Measurements from ENCODE around the gene IL25.
A peak's percentile ranks its signal among the peaks of the same experiment; 100 is the strongest.

The IL25 gene

DNA sequence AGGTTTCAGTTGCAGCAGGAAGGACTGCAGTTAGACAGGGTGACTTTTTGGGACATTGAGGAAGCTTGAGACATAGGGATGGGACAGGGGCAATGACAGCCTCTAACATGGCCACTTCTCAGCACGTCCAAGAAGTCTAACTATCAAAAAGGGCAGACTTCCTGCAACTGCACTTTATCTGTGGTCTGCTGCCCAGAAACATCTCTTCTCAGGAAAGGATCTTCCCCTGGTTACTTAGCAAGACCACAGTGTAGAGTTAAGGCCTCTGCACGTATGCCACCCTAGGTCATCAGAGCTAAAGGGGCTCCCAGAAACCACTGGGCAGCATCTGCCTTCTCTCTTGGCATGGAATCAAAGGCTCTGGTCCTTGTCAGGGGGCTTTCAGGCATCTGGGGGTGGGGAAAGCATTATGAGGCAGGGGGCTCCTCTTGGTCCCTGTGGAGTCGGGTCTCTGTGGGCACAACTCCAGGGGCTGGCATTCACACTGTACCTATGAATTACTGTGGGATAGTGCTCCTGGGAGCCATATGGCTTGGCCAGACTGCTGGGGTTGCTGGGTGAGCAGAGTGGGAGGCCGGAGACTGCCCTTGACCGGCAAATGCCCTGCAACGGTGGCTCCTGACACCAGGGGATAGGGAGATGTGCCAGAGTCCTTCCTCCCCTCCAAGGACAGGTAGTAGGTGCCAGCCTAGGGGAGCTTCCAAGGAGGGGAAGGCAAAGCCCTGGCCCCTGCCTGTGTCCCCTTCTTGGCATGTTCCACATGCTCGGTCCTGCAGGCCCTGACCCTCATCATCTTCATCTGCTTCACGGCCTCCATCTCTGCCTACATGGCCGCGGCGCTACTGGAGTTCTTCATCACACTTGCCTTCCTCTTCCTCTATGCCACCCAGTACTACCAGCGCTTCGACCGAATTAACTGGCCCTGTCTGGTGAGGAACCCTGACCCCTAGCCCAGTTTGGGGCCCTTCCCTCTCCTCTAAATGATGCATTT is 5.3 kb downstream of the IL25 start:
- TF ChIP-seq RAD21 (IDR thresholded peaks at IDR 0.05; ENCODE audit: low read depth) (no peak), CREB1 (IDR thresholded peaks at IDR 0.05; ENCODE audit: low read depth) (no peak), TEAD4 (IDR thresholded peaks at IDR 0.05) (no peak), EGR1 (IDR thresholded peaks at IDR 0.05) (no peak), YY1 (IDR thresholded peaks at IDR 0.05; ENCODE audit: low read depth) (no peak), EP300 (IDR thresholded peaks at IDR 0.05; ENCODE audit: borderline replicate concordance) (no peak), NFIC (IDR thresholded peaks at IDR 0.05) (no peak), ZBTB7A (IDR thresholded peaks at IDR 0.05; ENCODE audit: low read depth) (no peak), TCF12 (IDR thresholded peaks at IDR 0.05; ENCODE audit: low read depth) (no peak), CEBPB (IDR thresholded peaks at IDR 0.05) (no peak), FOXM1 (IDR thresholded peaks at IDR 0.05; ENCODE audit: borderline replicate concordance, low read depth) (no peak), TAF1 (IDR thresholded peaks at IDR 0.05; ENCODE audit: low read depth) (no peak)
- TF ChIP-seq, protein P1, sequence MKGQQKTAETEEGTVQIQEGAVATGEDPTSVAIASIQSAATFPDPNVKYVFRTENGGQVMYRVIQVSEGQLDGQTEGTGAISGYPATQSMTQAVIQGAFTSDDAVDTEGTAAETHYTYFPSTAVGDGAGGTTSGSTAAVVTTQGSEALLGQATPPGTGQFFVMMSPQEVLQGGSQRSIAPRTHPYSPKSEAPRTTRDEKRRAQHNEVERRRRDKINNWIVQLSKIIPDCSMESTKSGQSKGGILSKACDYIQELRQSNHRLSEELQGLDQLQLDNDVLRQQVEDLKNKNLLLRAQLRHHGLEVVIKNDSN (IDR thresholded peaks at IDR 0.05): no peak
- TF ChIP-seq, protein P2, sequence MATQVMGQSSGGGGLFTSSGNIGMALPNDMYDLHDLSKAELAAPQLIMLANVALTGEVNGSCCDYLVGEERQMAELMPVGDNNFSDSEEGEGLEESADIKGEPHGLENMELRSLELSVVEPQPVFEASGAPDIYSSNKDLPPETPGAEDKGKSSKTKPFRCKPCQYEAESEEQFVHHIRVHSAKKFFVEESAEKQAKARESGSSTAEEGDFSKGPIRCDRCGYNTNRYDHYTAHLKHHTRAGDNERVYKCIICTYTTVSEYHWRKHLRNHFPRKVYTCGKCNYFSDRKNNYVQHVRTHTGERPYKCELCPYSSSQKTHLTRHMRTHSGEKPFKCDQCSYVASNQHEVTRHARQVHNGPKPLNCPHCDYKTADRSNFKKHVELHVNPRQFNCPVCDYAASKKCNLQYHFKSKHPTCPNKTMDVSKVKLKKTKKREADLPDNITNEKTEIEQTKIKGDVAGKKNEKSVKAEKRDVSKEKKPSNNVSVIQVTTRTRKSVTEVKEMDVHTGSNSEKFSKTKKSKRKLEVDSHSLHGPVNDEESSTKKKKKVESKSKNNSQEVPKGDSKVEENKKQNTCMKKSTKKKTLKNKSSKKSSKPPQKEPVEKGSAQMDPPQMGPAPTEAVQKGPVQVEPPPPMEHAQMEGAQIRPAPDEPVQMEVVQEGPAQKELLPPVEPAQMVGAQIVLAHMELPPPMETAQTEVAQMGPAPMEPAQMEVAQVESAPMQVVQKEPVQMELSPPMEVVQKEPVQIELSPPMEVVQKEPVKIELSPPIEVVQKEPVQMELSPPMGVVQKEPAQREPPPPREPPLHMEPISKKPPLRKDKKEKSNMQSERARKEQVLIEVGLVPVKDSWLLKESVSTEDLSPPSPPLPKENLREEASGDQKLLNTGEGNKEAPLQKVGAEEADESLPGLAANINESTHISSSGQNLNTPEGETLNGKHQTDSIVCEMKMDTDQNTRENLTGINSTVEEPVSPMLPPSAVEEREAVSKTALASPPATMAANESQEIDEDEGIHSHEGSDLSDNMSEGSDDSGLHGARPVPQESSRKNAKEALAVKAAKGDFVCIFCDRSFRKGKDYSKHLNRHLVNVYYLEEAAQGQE (IDR thresholded peaks at IDR 0.05; ENCODE audit: low read depth): no peak
- TF ChIP-seq, protein P3, sequence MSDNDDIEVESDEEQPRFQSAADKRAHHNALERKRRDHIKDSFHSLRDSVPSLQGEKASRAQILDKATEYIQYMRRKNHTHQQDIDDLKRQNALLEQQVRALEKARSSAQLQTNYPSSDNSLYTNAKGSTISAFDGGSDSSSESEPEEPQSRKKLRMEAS (IDR thresholded peaks at IDR 0.05): no peak

DNA sequence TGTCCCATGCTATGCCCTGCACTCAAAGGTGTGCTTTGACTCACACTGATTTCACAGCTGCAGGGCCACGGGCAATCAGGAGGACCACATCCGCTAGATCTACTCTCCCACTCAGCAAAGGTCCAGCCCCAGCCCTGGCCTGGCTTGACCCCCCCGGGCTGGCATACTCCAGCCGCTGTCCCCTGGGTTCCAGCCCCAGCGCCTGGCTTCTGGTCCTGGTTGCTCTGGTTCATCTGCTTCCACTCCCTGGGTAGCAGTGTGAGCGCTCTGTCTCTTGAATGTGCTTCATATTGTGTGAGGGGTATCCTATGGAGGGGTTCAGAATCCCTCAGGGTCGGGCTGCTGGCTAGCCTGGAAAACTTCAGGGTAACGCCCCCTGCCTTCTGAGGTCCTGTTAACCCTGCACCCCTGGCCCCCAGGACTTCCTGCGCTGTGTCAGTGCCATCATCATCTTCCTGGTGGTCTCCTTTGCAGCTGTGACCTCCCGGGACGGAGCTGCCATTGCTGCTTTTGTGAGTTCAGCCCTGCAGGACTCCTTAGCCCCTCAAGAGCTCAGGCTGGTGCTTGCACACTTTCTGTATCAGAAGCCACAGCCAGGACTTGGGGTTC is 6.1 kb downstream of the IL25 start:
- TF ChIP-seq, protein P1 (IDR thresholded peaks at IDR 0.05): no peak
- TF ChIP-seq, protein P3 (IDR thresholded peaks at IDR 0.05): no peak
- TF ChIP-seq TEAD4 (IDR thresholded peaks at IDR 0.05): no peak

DNA sequence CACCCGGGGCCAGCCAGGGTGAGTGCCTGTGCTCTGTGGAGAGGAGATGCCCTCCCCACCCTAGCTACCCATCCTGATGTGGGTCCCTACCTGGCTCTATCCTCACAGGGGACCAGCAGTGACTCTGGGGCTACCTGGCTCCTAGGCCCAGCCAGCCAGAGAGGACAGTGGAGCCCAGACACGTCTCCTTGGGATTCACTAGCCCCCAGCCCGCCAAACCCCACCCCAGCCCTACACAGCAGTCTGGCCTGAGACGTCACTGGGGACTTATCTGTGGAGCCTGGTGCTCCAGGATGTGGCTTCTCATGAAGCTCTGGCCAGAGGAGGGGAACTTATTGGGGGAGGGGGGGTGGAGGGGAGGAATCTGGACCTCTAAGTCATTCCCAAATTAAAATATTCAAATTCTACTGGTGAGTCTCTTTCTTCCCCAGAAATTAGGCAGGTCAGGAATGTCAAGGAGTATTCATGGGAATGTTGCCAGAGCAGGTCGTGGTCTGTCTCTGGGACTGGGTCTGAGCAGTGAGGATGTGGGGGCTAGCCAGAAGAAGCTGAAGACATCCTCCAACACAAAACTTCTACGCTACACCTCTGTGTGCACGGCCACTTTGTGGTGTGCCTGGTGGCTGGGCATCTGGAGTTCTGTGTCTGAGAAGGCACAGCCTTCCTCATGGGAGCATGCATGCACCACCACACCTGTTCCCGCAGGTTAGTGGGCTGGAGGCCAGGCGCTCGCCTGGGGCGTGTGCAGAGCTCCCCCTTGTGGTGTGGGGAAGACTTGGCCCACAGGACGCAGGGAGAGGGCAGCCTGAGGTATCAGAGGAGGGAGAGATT is 7.0 kb downstream of the IL25 start:
- TF ChIP-seq YY1 (IDR thresholded peaks at IDR 0.05; ENCODE audit: low read depth) (no peak), TAF1 (IDR thresholded peaks at IDR 0.05; ENCODE audit: low read depth) (no peak), NFIC (IDR thresholded peaks at IDR 0.05) (peak; percentile 48; the same call in 1 of the 2 replicates), RAD21 (IDR thresholded peaks at IDR 0.05; ENCODE audit: low read depth) (peak; percentile 88), EGR1 (IDR thresholded peaks at IDR 0.05) (no peak)

DNA sequence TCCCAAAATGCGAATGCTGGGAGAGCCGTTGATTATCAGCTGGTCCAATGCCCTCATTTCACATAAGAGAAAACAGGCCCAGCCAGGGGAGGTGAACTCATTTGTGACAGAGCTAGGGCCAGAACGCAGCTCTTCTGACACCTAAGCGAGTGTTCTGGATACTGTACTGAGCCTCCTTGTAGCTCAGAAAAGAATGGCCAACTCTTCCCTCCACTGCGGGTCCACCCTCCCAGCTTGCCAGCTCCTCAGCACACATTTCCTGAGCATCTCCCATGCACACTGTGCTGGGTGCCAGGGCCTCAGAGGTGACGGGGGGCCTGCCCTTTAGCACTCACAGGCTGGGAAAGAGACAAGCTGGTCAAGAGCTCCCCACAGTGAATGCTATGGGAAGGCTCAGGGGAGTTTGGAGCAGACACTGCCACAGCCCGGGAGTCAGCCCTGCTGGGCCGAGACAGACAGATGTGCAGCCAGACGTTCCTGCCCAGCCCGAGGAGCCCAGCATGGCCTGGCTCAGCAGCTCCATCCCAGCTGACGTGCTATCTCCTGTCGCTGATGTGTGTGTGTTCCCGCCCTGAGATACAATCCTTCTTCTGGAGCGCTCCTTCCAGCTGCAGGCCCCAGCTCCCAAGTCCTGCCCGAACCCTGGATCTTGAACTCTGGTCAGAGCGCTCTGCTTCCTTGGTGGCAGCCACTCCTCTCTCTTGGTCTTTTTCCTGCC is 7.7 kb downstream of the IL25 start:
- TF ChIP-seq NFIC (IDR thresholded peaks at IDR 0.05) (no peak), TAF1 (IDR thresholded peaks at IDR 0.05; ENCODE audit: low read depth) (no peak), RAD21 (IDR thresholded peaks at IDR 0.05; ENCODE audit: low read depth) (no peak), FOXM1 (IDR thresholded peaks at IDR 0.05; ENCODE audit: borderline replicate concordance, low read depth) (no peak), ZBTB7A (IDR thresholded peaks at IDR 0.05; ENCODE audit: low read depth) (no peak), TEAD4 (IDR thresholded peaks at IDR 0.05) (no peak), EGR1 (IDR thresholded peaks at IDR 0.05) (no peak), CEBPB (IDR thresholded peaks at IDR 0.05) (no peak), EP300 (IDR thresholded peaks at IDR 0.05; ENCODE audit: borderline replicate concordance) (no peak)
- TF ChIP-seq, protein P3 (IDR thresholded peaks at IDR 0.05): no peak
- TF ChIP-seq, protein P2 (IDR thresholded peaks at IDR 0.05; ENCODE audit: low read depth): no peak
